Liver (tissue), 9 donors: ENCODE results near the gene MAP1LC3B. TPM values are rescaled to one million over a fixed set of nuclear protein-coding genes. Genes with fewer than 3 reads are reported as not detected.

Source experiments
- DNase-seq: peaks from one replicate; pipeline ENCODE4 v3.0.0-alpha.2; 2017; ENCODE audit warnings: low spot score
- H3K27ac ChIP-seq, 2 donors: one replicate each; pipeline ENCODE4 v1.7.0; 2013; ENCODE audit warnings: inconsistent platforms in 2 of 2, low read length in 2 of 2, control low read depth in 1 of 2, low read depth in 1 of 2, mild to moderate bottlenecking in 1 of 2
- H3K27me3 ChIP-seq, 4 donors: one replicate each; pipeline versions ENCODE4 v1.6.1 to v1.7.0; 2013; ENCODE audit warnings: low read length in 3 of 4, inconsistent platforms in 1 of 4, mild to moderate bottlenecking in 1 of 4, moderate library complexity in 1 of 4; ENCODE audit not compliant: control insufficient read depth in 4 of 4, insufficient read depth in 4 of 4
- H3K36me3 ChIP-seq, 4 donors: one replicate each; pipeline versions ENCODE4 v1.6.1 to v1.7.0; 2013; ENCODE audit warnings: low read length in 3 of 4, mild to moderate bottlenecking in 3 of 4, low read depth in 1 of 4, moderate library complexity in 1 of 4; ENCODE audit not compliant: control insufficient read depth in 4 of 4, insufficient read depth in 3 of 4
- H3K4me1 ChIP-seq, 4 donors: one replicate each; pipeline versions ENCODE4 v1.6.1 to v1.7.0; 2013; ENCODE audit warnings: low read length in 3 of 4, mild to moderate bottlenecking in 3 of 4, moderate library complexity in 1 of 4; ENCODE audit not compliant: control insufficient read depth in 4 of 4, insufficient read depth in 4 of 4
- H3K4me3 ChIP-seq, 3 donors: one replicate each; pipeline versions ENCODE4 v1.6.1 to v1.7.0; 2013; ENCODE audit warnings: low read length in 3 of 3, control low read depth in 1 of 3, low read depth in 1 of 3, mild to moderate bottlenecking in 1 of 3
- H3K9ac ChIP-seq, 2 donors: one replicate each; pipeline ENCODE4 v1.7.0; 2013; ENCODE audit warnings: low read length in 2 of 2, mild to moderate bottlenecking in 2 of 2, moderate library complexity in 2 of 2, control low read depth in 1 of 2, low read depth in 1 of 2
- H3K9me3 ChIP-seq, 4 donors: one replicate each; pipeline versions ENCODE4 v1.6.1 to v1.7.0; 2013; ENCODE audit warnings: low read length in 3 of 4; ENCODE audit not compliant: control insufficient read depth in 4 of 4
- ATF3 ChIP-seq: IDR thresholded peaks from 2 replicates; pipeline ENCODE4 v1.6.1; 2016; ENCODE audit warnings: antibody characterized with exemption
- FOXA1 ChIP-seq: IDR thresholded peaks from 2 replicates; pipeline ENCODE4 v1.6.1; 2016; ENCODE audit warnings: antibody characterized with exemption
- FOXA2 ChIP-seq: IDR thresholded peaks from 2 replicates; pipeline ENCODE4 v1.6.1; 2016; ENCODE audit warnings: antibody characterized with exemption
- HNF4A ChIP-seq, 2 donors: conservative IDR thresholded peaks; 2 replicates each; pipeline ENCODE4 v1.6.1; 2016; ENCODE audit warnings: antibody characterized with exemption in 2 of 2, mild to moderate bottlenecking in 2 of 2
- HNF4G ChIP-seq: IDR thresholded peaks from 2 replicates; pipeline ENCODE4 v1.6.1; 2016; ENCODE audit warnings: antibody characterized with exemption
- JUND ChIP-seq, 2 donors: IDR thresholded peaks; 2 replicates each; pipeline ENCODE4 v1.6.1; 2016; ENCODE audit warnings: antibody characterized with exemption in 2 of 2
- MAX ChIP-seq: IDR thresholded peaks from 2 replicates; pipeline ENCODE4 v1.6.1; 2016; ENCODE audit warnings: antibody characterized with exemption
- REST ChIP-seq: IDR thresholded peaks from 2 replicates; pipeline ENCODE4 v1.6.1; 2016; ENCODE audit warnings: antibody characterized with exemption, mild to moderate bottlenecking
- RXRA ChIP-seq, 2 donors: IDR thresholded peaks; 2 replicates each; pipeline ENCODE4 v1.6.1; 2017 to 2018; ENCODE audit warnings: antibody characterized with exemption in 2 of 2, mild to moderate bottlenecking in 1 of 2
- SP1 ChIP-seq: IDR thresholded peaks from 2 replicates; pipeline ENCODE4 v1.6.1; 2018; ENCODE audit warnings: antibody characterized with exemption, mild to moderate bottlenecking
- TAF1 ChIP-seq: conservative IDR thresholded peaks from 2 replicates; pipeline ENCODE4 v1.6.1; 2016; ENCODE audit warnings: antibody characterized with exemption, mild to moderate bottlenecking
- YY1 ChIP-seq: IDR thresholded peaks from 2 replicates; pipeline ENCODE4 v1.6.1; 2016; ENCODE audit warnings: antibody characterized with exemption, mild to moderate bottlenecking
- WGBS: extraction: QIAGEN DNeasy Blood & Tissue Kit; methylation state at CpG from one replicate; pipeline ENCODE4 v1.1.7; 2013; 5-methylcytosine and 5-hydroxymethylcytosine counted together
- polyA plus RNA-seq, 2 donors: library from polyadenylated mRNA; stranded (reverse) in 1 of 2; unstranded in 1 of 2; fragments of 200-250 nt in 1 of 2; fragments of >200 nt in 1 of 2; fragmentation: Nextera tagmentation in 1 of 2; extraction: Ambion mirVana in 1 of 2; gene quantifications; one replicate each; pipeline versions ENCODE4 v1.2.1 to v1.2.3, GENCODE V29; 2013 to 2015
- total RNA-seq, 2 donors: library from RNA; depleted of rRNA; stranded (reverse); fragments of >200 nt; gene quantifications; one replicate each; pipeline ENCODE4 v1.2.3, GENCODE V29; 2014
- TF ChIP-seq, protein P1 (sequence below): IDR thresholded peaks from 2 replicates; pipeline ENCODE4 v1.6.1; 2016; ENCODE audit warnings: antibody characterized with exemption
- TF ChIP-seq, protein P2 (sequence below): fragments of 150-350 bp; IDR thresholded peaks from 2 replicates; pipeline ENCODE4 v1.5.1; 2017; ENCODE audit warnings: improper control_type of control experiment, low read depth, low read length; ENCODE audit not compliant: missing input control
- donor health status: healthy.
- donor health status: healthy.
- donor health status: healthy.
- donor health status: healthy.
- donor health status: healthy.

MAP1LC3B gene
- total and polyA plus RNA-seq, 4 donors = 10.3 to 36.3 (median 15.7) TPM

DNA sequence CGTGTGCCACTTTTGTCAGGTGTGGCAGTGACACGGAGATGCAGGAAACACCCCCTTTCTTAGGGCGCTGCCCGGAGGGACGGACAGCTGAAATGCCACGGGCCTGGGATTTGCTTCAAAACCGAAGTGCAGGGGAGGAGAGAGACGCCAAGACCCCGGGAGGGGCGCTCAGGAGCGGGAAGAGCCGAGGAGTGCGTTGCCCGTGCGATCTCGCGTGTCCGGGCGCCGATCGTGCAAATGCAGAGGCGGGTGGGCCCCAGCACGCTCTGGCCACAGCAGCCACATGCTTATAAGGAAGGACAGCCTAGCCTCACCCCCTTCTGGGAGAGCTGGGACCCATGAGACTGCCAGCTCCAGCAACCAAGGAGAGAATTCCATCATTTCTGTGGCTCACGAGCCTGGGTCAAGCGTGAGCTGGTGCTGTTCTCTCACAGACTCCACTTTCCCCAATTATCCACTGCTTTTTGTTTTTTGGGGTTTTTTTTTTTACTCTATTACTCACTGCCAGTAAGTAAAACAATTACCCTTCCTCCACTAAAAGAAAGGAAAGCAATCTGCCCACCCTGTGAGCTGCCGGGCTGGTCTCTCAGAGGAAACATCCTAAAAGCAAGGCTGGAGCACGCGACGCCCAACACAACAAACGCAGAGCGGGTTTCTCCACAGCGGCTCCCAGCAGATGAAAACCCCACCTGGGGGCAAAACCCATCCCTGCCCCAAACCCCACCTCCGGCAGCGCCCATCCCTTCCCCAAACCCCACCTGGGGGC lies 47.8 kb upstream of the MAP1LC3B start:
- Histone ChIP-seq H3K4me1 (peaks cover 0 to 3% (median 0%) of the 10 kb centered on the region in 4 donors), H3K4me3 (no peak overlapping the region), H3K27ac (no peak overlapping the region), H3K27me3 (no peaks in the 10 kb centered on the region), H3K9me3 (no peaks in the 10 kb centered on the region), H3K9ac (no peak overlapping the region), H3K36me3 (peaks cover 15 to 67% (median 29%) of the 10 kb centered on the region in 4 donors)
- 94% methylated on average over 34 of the region's 34 CpGs for WGBS
- TF ChIP-seq HNF4A (conservative IDR thresholded peaks at IDR 0.05) = no peak
- TF ChIP-seq, protein P1, sequence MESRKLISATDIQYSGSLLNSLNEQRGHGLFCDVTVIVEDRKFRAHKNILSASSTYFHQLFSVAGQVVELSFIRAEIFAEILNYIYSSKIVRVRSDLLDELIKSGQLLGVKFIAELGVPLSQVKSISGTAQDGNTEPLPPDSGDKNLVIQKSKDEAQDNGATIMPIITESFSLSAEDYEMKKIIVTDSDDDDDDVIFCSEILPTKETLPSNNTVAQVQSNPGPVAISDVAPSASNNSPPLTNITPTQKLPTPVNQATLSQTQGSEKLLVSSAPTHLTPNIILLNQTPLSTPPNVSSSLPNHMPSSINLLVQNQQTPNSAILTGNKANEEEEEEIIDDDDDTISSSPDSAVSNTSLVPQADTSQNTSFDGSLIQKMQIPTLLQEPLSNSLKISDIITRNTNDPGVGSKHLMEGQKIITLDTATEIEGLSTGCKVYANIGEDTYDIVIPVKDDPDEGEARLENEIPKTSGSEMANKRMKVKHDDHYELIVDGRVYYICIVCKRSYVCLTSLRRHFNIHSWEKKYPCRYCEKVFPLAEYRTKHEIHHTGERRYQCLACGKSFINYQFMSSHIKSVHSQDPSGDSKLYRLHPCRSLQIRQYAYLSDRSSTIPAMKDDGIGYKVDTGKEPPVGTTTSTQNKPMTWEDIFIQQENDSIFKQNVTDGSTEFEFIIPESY = no peak
- TF ChIP-seq, protein P2, sequence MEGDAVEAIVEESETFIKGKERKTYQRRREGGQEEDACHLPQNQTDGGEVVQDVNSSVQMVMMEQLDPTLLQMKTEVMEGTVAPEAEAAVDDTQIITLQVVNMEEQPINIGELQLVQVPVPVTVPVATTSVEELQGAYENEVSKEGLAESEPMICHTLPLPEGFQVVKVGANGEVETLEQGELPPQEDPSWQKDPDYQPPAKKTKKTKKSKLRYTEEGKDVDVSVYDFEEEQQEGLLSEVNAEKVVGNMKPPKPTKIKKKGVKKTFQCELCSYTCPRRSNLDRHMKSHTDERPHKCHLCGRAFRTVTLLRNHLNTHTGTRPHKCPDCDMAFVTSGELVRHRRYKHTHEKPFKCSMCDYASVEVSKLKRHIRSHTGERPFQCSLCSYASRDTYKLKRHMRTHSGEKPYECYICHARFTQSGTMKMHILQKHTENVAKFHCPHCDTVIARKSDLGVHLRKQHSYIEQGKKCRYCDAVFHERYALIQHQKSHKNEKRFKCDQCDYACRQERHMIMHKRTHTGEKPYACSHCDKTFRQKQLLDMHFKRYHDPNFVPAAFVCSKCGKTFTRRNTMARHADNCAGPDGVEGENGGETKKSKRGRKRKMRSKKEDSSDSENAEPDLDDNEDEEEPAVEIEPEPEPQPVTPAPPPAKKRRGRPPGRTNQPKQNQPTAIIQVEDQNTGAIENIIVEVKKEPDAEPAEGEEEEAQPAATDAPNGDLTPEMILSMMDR = no peak
- TF ChIP-seq RXRA (IDR thresholded peaks at IDR 0.05) = no peak
- no peak for TF ChIP-seq FOXA1
- TF ChIP-seq ATF3 = no peak
- TF ChIP-seq MAX = no peak
- TF ChIP-seq HNF4G = no peak
- TF ChIP-seq JUND (IDR thresholded peaks at IDR 0.05) = no peak
- no peak for TF ChIP-seq FOXA2
- TF ChIP-seq TAF1 = no peak
- no peak for TF ChIP-seq YY1
- no peak for TF ChIP-seq REST
- no peak for TF ChIP-seq SP1
- DNase-seq = no peak
